Bronchial epithelial cell (primary cell): ENCODE data around the gene C3orf20. TPM values are rescaled to one million over a fixed set of nuclear protein-coding genes. Genes with fewer than 3 reads are reported as not detected.
A peak's percentile ranks its signal among the peaks of the same experiment; 100 is the strongest.

Source experiments
- DNase-seq: peaks from one replicate; pipeline ENCODE4 v3.0.0-alpha.2; 2010; ENCODE audit warnings: low read depth
- FAIRE-seq: peaks from 2 replicates; lab custom pipeline; 2011; peaks lifted over from hg19 to GRCh38; lab: Jason Lieb, UNC
- H3K27me3 ChIP-seq: 2 replicates; pipeline ENCODE4 v1.5.1; 2011; ENCODE audit warnings: low read length; ENCODE audit not compliant: control insufficient read depth, insufficient read depth
- H3K36me3 ChIP-seq: 2 replicates; pipeline ENCODE4 v1.5.1; 2011; ENCODE audit warnings: low read length; ENCODE audit not compliant: control insufficient read depth, insufficient read depth
- H3K4me3 ChIP-seq: 2 replicates; pipeline ENCODE4 v1.5.1; 2011; ENCODE audit warnings: mild to moderate bottlenecking, low read depth, low read length, control low read depth
- total RNA-seq: library from RNA; depleted of rRNA; stranded (reverse); fragments of >200 nt; gene quantifications from 2 replicates; pipeline ENCODE4 v1.2.1, GENCODE V29; 2014
- TF ChIP-seq, protein P1 (sequence below): IDR thresholded peaks from 2 replicates; pipeline ENCODE4 v1.5.1; 2011; ENCODE audit warnings: mild to moderate bottlenecking, moderate library complexity, low read length, control low read depth, inconsistent platforms; ENCODE audit not compliant: insufficient read depth, severe bottlenecking

Gene C3orf20
- total RNA-seq, 1 donor from 2014 or later: under 0.01 TPM

DNA sequence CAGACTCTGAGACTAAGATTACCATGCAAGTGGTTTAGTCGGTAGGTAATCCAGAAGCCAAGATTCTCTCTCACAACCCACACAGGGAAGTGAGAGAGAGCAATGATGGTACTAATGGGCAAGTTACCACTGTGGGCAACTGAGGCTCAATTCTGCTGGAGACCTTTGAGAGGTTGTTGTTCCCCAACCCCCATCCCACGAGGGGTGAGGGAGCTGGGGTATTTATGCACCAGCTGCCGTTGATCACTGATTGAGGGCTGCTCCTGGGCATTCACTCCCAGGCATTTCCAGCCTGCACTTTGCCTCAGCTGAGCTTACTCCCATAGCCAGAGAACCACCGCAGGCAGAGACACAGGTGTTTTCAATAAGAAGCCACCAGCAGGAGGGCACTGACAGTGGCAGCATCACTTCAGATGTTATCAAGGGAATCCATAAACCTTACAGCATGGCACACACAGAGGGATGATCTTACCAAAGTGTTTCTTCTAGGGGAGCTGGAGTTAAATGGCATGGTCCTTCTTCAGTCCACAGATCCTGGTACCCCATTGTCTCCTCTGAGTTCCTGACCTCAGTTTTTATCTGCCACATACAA lies 38.3 kb upstream of the C3orf20 start:
- TF ChIP-seq, protein P1, sequence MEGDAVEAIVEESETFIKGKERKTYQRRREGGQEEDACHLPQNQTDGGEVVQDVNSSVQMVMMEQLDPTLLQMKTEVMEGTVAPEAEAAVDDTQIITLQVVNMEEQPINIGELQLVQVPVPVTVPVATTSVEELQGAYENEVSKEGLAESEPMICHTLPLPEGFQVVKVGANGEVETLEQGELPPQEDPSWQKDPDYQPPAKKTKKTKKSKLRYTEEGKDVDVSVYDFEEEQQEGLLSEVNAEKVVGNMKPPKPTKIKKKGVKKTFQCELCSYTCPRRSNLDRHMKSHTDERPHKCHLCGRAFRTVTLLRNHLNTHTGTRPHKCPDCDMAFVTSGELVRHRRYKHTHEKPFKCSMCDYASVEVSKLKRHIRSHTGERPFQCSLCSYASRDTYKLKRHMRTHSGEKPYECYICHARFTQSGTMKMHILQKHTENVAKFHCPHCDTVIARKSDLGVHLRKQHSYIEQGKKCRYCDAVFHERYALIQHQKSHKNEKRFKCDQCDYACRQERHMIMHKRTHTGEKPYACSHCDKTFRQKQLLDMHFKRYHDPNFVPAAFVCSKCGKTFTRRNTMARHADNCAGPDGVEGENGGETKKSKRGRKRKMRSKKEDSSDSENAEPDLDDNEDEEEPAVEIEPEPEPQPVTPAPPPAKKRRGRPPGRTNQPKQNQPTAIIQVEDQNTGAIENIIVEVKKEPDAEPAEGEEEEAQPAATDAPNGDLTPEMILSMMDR: no peak
- no peaks in the 10 kb centered on the region for H3K36me3 ChIP-seq
- no peak for DNase-seq
- H3K27me3 ChIP-seq: no peaks in the 10 kb centered on the region
- FAIRE-seq: no peak
- H3K4me3 ChIP-seq: no peak overlapping the region

DNA sequence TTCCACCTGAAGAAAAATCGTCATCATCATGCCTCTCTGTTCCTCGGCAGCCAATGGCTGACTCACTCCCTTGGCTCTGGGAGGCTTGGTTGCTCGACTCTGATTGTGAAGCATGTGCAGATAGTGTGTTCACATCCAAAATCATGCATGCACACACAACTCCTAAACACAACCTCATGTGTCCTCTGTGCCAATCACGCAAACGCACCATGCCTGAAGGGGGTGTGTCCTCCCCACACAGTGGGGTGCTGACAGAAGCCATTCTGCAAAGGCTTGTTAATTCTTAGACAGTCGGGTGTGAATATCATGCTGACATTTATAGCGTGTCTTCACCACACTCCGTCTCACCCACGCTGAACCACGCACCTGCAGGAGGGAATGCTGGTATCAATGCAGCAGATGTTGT lies 34.8 kb upstream of the C3orf20 start:
- no peak overlapping the region for H3K4me3 ChIP-seq
- TF ChIP-seq, protein P1: no peak
- H3K27me3 ChIP-seq: no peaks in the 10 kb centered on the region
- FAIRE-seq (peak; percentile 99), DNase-seq (peak; percentile 80)
- no peaks in the 10 kb centered on the region for H3K36me3 ChIP-seq

DNA sequence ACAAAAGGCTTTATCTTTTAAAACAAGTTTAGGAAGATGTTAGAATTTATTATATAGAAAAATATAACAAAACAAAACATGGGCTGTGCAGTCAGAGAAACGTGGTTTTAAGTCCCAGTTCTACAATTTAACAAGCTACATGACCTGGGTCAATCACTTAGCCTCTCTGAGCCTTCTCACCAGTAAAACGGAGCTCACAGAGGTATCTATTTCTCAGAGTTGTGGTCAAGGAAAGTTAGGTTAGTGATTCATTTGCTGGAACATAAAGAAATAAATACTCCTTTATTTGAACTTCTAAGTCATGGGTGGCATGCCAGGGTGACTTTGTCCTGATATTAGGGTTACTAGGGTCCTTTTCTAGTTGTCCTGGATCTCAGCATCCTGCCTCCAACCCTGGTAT lies 34.2 kb upstream of the C3orf20 start:
- FAIRE-seq: no peak

DNA sequence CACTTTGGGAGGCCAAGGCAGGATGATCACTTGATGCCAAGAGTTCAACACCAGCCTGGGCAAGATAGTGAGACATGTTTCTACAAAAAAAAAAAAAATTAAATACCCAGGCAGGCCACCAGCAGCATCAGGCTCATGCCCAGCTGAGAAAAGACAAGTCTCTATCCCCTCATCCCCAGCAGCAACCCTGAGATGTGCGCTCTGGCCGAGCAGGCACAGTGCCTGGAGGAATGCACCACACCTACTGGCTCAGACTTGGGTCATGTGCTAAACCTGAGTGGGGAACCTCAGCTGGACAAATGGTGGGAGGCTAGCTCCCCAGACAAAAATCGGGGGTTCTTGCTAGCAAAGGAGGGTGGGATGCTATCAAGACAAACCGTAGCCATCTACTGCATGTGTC lies 33.6 kb upstream of the C3orf20 start:
- H3K36me3 ChIP-seq: no peaks in the 10 kb centered on the region
- DNase-seq: no peak
- no peaks in the 10 kb centered on the region for H3K27me3 ChIP-seq
- FAIRE-seq: no peak
- H3K4me3 ChIP-seq: no peak overlapping the region
- TF ChIP-seq, protein P1: no peak

More for the DNA sequence above, 34.2 kb upstream of the C3orf20 start:
- DNase-seq: peak; percentile 18
- TF ChIP-seq, protein P1: no peak
- no peaks in the 10 kb centered on the region for H3K36me3 ChIP-seq
- H3K4me3 ChIP-seq: no peak overlapping the region
- H3K27me3 ChIP-seq: no peaks in the 10 kb centered on the region

DNA sequence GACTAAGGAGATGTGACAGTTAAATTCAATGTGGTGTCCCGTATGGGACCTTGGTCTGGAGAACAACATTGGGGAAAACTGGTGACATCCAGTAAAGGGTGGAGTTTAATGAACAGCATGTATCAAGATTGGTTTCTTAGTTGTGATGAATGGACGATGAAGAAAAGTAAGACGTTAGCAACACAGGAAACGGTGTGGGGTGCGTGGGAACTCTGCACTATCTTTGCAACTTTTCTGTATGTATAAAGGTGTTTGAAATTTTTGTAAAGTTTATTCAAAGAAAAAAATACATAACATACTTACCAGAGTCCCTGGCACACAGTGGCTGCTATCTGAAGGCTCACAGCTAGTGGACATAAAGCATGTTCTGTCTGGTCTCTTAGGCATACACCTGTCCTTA lies 29.5 kb upstream of the C3orf20 start:
- H3K36me3 ChIP-seq: no peaks in the 10 kb centered on the region
- TF ChIP-seq, protein P1: no peak
- H3K4me3 ChIP-seq: no peak overlapping the region
- no peaks in the 10 kb centered on the region for H3K27me3 ChIP-seq
- DNase-seq (no peak), FAIRE-seq (no peak)

DNA sequence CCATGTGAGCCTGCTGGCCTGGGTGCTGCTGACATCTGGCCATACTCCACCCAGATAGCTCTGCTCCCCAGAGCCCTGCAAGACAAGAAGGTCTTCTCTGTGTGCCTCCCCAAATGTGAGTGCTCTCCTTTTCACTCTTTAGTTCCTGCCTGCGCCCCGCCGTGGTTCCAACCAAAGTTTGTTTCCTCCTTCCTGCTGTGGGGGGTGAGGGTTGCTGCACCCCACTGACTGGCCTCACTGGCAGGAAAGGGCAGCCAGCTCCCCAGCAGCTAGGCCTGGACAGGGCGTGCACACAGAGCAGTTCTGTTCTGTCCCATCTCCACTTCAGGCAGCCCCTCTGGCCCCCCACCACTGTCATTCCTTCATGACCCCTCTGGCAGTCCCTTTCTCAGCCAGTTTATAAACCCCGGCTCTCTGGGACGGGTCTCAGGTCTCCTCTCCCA lies 28.8 kb upstream of the C3orf20 start:
- TF ChIP-seq, protein P1: no peak
- no peak for FAIRE-seq
- Histone ChIP-seq H3K4me3 (no peak overlapping the region), H3K27me3 (no peaks in the 10 kb centered on the region), H3K36me3 (no peaks in the 10 kb centered on the region)
- DNase-seq: no peak
